ENCODE results near the gene CCM2L.

The CCM2L gene

GRCh38 chr20:32010101-32010500 lies at the start of gene CCM2L:
TSS of gene CCM2L (plus strand) at chr20:32010438. CDS start at chr20:32010455, 17 bp downstream.
- Histone ChIP-seq H3K4me3 (ENCODE audit: low read length in 2 of 2) (peak within 1 kb of the TSS in 1 of 2 donors; percentile 40), H3K9ac (ENCODE audit: low read length in 2 of 2) (no peak within 1 kb of the TSS), H3K27me3 (ENCODE audit: control insufficient read depth in 1 of 2, insufficient read depth in 2 of 2, low read length in 2 of 2) (peaks cover 5 to 13% of the 10 kb centered on the region in 2 donors), H3K4me1 (ENCODE audit: control insufficient read depth, insufficient read depth, low read length) (no peaks in the 10 kb centered on the region), H3K9me3 (ENCODE audit: control insufficient read depth in 2 of 2, low read length in 2 of 2) (no peaks in the 10 kb centered on the region), H3K36me3 (ENCODE audit: control insufficient read depth in 2 of 2, insufficient read depth in 2 of 2, low read length in 2 of 2) (no peaks in the 10 kb centered on the region), H3K27ac (ENCODE audit: low read length) (no peak within 1 kb of the TSS)

- H3K27ac ChIP-seq (ENCODE audit: low read length) = no peak overlapping the region
- no peaks in the 10 kb centered on the region for H3K36me3 ChIP-seq (ENCODE audit: control insufficient read depth in 2 of 2, insufficient read depth in 2 of 2, low read length in 2 of 2)
- H3K9ac ChIP-seq (ENCODE audit: low read length in 2 of 2) = no peak overlapping the region
- H3K4me1 ChIP-seq (ENCODE audit: control insufficient read depth, insufficient read depth, low read length) = no peaks in the 10 kb centered on the region
- H3K4me3 ChIP-seq (ENCODE audit: low read length in 2 of 2) = no peak overlapping the region
- H3K27me3 ChIP-seq (ENCODE audit: control insufficient read depth in 1 of 2, insufficient read depth in 2 of 2, low read length in 2 of 2) = peaks cover 18 to 19% of the 10 kb centered on the region in 2 donors
- H3K9me3 ChIP-seq (ENCODE audit: control insufficient read depth in 2 of 2, low read length in 2 of 2) = no peaks in the 10 kb centered on the region
Observed at GRCh38 chr20:31962761-31963160, 47.5 kb upstream of the CCM2L start.

GRCh38 chr20:31963889-31964288 lies 46.3 kb upstream of the CCM2L start:
- H3K9ac ChIP-seq (ENCODE audit: low read length in 2 of 2) = no peak overlapping the region
- H3K9me3 ChIP-seq (ENCODE audit: control insufficient read depth in 2 of 2, low read length in 2 of 2) = no peaks in the 10 kb centered on the region
- H3K27ac ChIP-seq (ENCODE audit: low read length) = no peak overlapping the region
- no peaks in the 10 kb centered on the region for H3K4me1 ChIP-seq (ENCODE audit: control insufficient read depth, insufficient read depth, low read length)
- H3K27me3 ChIP-seq (ENCODE audit: control insufficient read depth in 1 of 2, insufficient read depth in 2 of 2, low read length in 2 of 2) = peaks cover 18 to 21% of the 10 kb centered on the region in 2 donors
- H3K4me3 ChIP-seq (ENCODE audit: low read length in 2 of 2) = no peak overlapping the region
- H3K36me3 ChIP-seq (ENCODE audit: control insufficient read depth in 2 of 2, insufficient read depth in 2 of 2, low read length in 2 of 2) = no peaks in the 10 kb centered on the region

- no peak overlapping the region for H3K27ac ChIP-seq (ENCODE audit: low read length)
- H3K9me3 ChIP-seq (ENCODE audit: control insufficient read depth in 2 of 2, low read length in 2 of 2) = no peaks in the 10 kb centered on the region
- H3K36me3 ChIP-seq (ENCODE audit: control insufficient read depth in 2 of 2, insufficient read depth in 2 of 2, low read length in 2 of 2) = no peaks in the 10 kb centered on the region
- no peak overlapping the region for H3K9ac ChIP-seq (ENCODE audit: low read length in 2 of 2)
- H3K4me3 ChIP-seq (ENCODE audit: low read length in 2 of 2) = no peak overlapping the region
- no peaks in the 10 kb centered on the region for H3K4me1 ChIP-seq (ENCODE audit: control insufficient read depth, insufficient read depth, low read length)
- peaks cover 21 to 26% of the 10 kb centered on the region in 2 donors for H3K27me3 ChIP-seq (ENCODE audit: control insufficient read depth in 1 of 2, insufficient read depth in 2 of 2, low read length in 2 of 2)
Observed at GRCh38 chr20:31966991-31967655, 43.1 kb upstream of the CCM2L start.

GRCh38 chr20:31967830-31968249 lies 42.4 kb upstream of the CCM2L start, which contains the start of gene XKR7:
TSS of gene XKR7 (plus strand) at chr20:31968151. CDS start at chr20:31968176, 25 bp downstream.
- no peak within 1 kb of the TSS for H3K27ac ChIP-seq (ENCODE audit: low read length)
- no peak within 1 kb of the TSS for H3K4me3 ChIP-seq (ENCODE audit: low read length in 2 of 2)
- peaks cover 18 to 26% of the 10 kb centered on the region in 2 donors for H3K27me3 ChIP-seq (ENCODE audit: control insufficient read depth in 1 of 2, insufficient read depth in 2 of 2, low read length in 2 of 2)
- H3K9me3 ChIP-seq (ENCODE audit: control insufficient read depth in 2 of 2, low read length in 2 of 2) = no peaks in the 10 kb centered on the region
- no peaks in the 10 kb centered on the region for H3K36me3 ChIP-seq (ENCODE audit: control insufficient read depth in 2 of 2, insufficient read depth in 2 of 2, low read length in 2 of 2)
- no peak within 1 kb of the TSS for H3K9ac ChIP-seq (ENCODE audit: low read length in 2 of 2)
- H3K4me1 ChIP-seq (ENCODE audit: control insufficient read depth, insufficient read depth, low read length) = no peaks in the 10 kb centered on the region

- H3K4me3 ChIP-seq (ENCODE audit: low read length in 2 of 2) = no peak overlapping the region
Observed at GRCh38 chr20:31968291-31969126, 41.7 kb upstream of the CCM2L start.

GRCh38 chr20:31969991-31970390 lies 40.2 kb upstream of the CCM2L start:
- Histone ChIP-seq H3K9me3 (ENCODE audit: control insufficient read depth in 2 of 2, low read length in 2 of 2) (no peaks in the 10 kb centered on the region), H3K9ac (ENCODE audit: low read length in 2 of 2) (no peak overlapping the region), H3K27ac (ENCODE audit: low read length) (no peak overlapping the region), H3K4me1 (ENCODE audit: control insufficient read depth, insufficient read depth, low read length) (no peaks in the 10 kb centered on the region), H3K27me3 (ENCODE audit: control insufficient read depth in 1 of 2, insufficient read depth in 2 of 2, low read length in 2 of 2) (peaks cover 26 to 29% of the 10 kb centered on the region in 2 donors), H3K36me3 (ENCODE audit: control insufficient read depth in 2 of 2, insufficient read depth in 2 of 2, low read length in 2 of 2) (no peaks in the 10 kb centered on the region), H3K4me3 (ENCODE audit: low read length in 2 of 2) (no peak overlapping the region)

More at GRCh38 chr20:31968291-31969126, 41.7 kb upstream of the CCM2L start:
- H3K27ac ChIP-seq (ENCODE audit: low read length) = no peak overlapping the region
- no peaks in the 10 kb centered on the region for H3K4me1 ChIP-seq (ENCODE audit: control insufficient read depth, insufficient read depth, low read length)
- no peaks in the 10 kb centered on the region for H3K36me3 ChIP-seq (ENCODE audit: control insufficient read depth in 2 of 2, insufficient read depth in 2 of 2, low read length in 2 of 2)
- H3K9ac ChIP-seq (ENCODE audit: low read length in 2 of 2) = no peak overlapping the region
- H3K27me3 ChIP-seq (ENCODE audit: control insufficient read depth in 1 of 2, insufficient read depth in 2 of 2, low read length in 2 of 2) = peaks cover 21 to 27% of the 10 kb centered on the region in 2 donors
- no peaks in the 10 kb centered on the region for H3K9me3 ChIP-seq (ENCODE audit: control insufficient read depth in 2 of 2, low read length in 2 of 2)

GRCh38 chr20:31972471-31973021 lies 37.7 kb upstream of the CCM2L start:
- Histone ChIP-seq H3K36me3 (ENCODE audit: control insufficient read depth in 2 of 2, insufficient read depth in 2 of 2, low read length in 2 of 2) (no peaks in the 10 kb centered on the region), H3K9ac (ENCODE audit: low read length in 2 of 2) (no peak overlapping the region), H3K27ac (ENCODE audit: low read length) (no peak overlapping the region), H3K9me3 (ENCODE audit: control insufficient read depth in 2 of 2, low read length in 2 of 2) (no peaks in the 10 kb centered on the region), H3K4me3 (ENCODE audit: low read length in 2 of 2) (no peak overlapping the region), H3K4me1 (ENCODE audit: control insufficient read depth, insufficient read depth, low read length) (no peaks in the 10 kb centered on the region), H3K27me3 (ENCODE audit: control insufficient read depth in 1 of 2, insufficient read depth in 2 of 2, low read length in 2 of 2) (peaks cover 10 to 23% of the 10 kb centered on the region in 2 donors)

GRCh38 chr20:31974296-31974695 lies 35.9 kb upstream of the CCM2L start:
- no peaks in the 10 kb centered on the region for H3K9me3 ChIP-seq (ENCODE audit: control insufficient read depth in 2 of 2, low read length in 2 of 2)
- H3K27ac ChIP-seq (ENCODE audit: low read length) = no peak overlapping the region
- H3K9ac ChIP-seq (ENCODE audit: low read length in 2 of 2) = no peak overlapping the region
- H3K27me3 ChIP-seq (ENCODE audit: control insufficient read depth in 1 of 2, insufficient read depth in 2 of 2, low read length in 2 of 2) = peaks cover 7 to 18% of the 10 kb centered on the region in 2 donors
- no peaks in the 10 kb centered on the region for H3K4me1 ChIP-seq (ENCODE audit: control insufficient read depth, insufficient read depth, low read length)
- no peaks in the 10 kb centered on the region for H3K36me3 ChIP-seq (ENCODE audit: control insufficient read depth in 2 of 2, insufficient read depth in 2 of 2, low read length in 2 of 2)
- no peak overlapping the region for H3K4me3 ChIP-seq (ENCODE audit: low read length in 2 of 2)

- no peak overlapping the region for H3K4me3 ChIP-seq (ENCODE audit: low read length in 2 of 2)
- H3K9ac ChIP-seq (ENCODE audit: low read length in 2 of 2) = no peak overlapping the region
- no peaks in the 10 kb centered on the region for H3K4me1 ChIP-seq (ENCODE audit: control insufficient read depth, insufficient read depth, low read length)
- no peak overlapping the region for H3K27ac ChIP-seq (ENCODE audit: low read length)
- no peaks in the 10 kb centered on the region for H3K36me3 ChIP-seq (ENCODE audit: control insufficient read depth in 2 of 2, insufficient read depth in 2 of 2, low read length in 2 of 2)
- peaks cover 7 to 19% of the 10 kb centered on the region in 2 donors for H3K27me3 ChIP-seq (ENCODE audit: control insufficient read depth in 1 of 2, insufficient read depth in 2 of 2, low read length in 2 of 2)
- H3K9me3 ChIP-seq (ENCODE audit: control insufficient read depth in 2 of 2, low read length in 2 of 2) = no peaks in the 10 kb centered on the region
Observed at GRCh38 chr20:31974951-31975487, 35.2 kb upstream of the CCM2L start.
